ENCODE measurements around the gene MACF1. TPM values are rescaled to one million over a fixed set of nuclear protein-coding genes. Genes with fewer than 3 reads are reported as not detected.

Gene MACF1
- total RNA-seq, 2 experiments from 2014 or later, result 319 to 488 TPM

DNA sequence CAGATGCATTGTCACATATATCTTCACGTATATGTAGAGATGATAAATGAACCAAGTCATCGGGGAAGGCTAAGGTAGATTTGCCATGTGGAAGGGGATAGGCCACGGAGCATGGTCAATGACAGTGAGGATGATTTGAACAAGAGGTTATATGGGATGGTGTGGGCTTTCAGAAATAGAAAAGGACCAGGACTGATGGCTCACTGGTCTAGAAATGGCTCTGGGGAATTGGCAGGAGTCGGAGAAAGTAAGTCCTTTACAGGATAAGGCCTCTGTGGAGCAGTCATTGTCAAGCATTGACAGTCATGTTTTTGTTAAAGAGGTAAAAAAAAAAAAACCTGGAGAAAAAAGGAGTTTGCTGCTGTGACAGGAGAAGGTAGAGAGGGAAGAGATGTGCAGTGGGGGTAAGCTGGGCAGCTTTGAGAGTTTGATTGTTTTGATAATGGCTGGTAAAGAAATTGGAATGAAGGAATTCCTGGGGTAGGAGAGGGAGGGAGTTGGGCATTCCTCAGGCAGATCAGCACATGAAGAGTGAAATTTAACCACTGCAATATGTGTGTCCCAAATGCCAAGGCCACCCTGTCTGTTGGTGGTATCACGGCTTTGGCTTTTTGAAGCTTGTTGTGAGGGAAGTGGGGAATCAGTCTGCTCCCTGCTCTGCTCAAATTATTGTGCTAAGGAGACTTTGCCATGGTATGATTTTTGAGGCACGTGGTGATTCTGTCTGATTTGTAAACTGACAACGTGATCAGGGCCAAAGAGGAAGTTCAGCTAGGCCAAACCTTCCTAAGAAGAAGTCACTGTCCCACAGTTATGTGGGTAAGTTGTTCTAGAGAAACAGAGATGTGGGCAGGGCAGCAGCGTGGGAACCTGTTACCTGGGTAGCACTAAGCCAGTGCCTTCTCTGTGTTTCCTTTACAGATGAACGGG lies 26.0 kb downstream of the MACF1 start:
- peaks cover 39% of the 10 kb centered on the region for H3K36me3 Mint-ChIP-seq
- H3K4me1 Mint-ChIP-seq, result peaks cover 39% of the 10 kb centered on the region
- no peaks in the 10 kb centered on the region for H3K27me3 Mint-ChIP-seq
- H3K4me3 Mint-ChIP-seq, result no peak overlapping the region
- peak; percentile 44 for DNase-seq
- peak; percentile 53 for ATAC-seq
- H3K9me3 Mint-ChIP-seq (ENCODE audit: low read depth), result no peaks in the 10 kb centered on the region
- CTCF ChIA-PET, result interaction anchor here (1.0 to 1.9 kb wide), 4 partner anchors 28 to 47 kb away, joined by 3 to 9 read pairs (median 6); no protein-coding TSS in a partner anchor
- H3K27ac Mint-ChIP-seq, result peak overlapping the region; percentile 60

DNA sequence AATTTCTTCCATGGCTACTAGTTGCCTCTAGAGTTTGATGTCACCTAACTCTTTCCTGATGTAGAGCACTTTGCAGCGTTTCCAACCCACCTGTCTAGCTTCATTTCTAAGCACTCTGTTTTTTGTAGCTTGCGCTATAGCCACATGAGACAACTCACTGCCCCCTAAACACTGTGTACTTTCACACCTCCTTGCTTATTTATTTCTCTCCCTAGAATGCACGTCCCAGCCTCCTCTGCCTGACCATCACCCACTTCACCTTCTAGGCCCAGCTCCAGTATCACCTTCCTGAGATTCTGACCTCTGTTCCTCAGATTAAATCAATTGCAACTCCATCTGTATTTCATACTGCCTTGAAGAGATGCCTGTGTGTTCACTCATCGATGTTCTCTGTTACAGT lies 32.5 kb downstream of the MACF1 start:
- H3K36me3 Mint-ChIP-seq, result peaks cover 44% of the 10 kb centered on the region
- no peaks in the 10 kb centered on the region for H3K9me3 Mint-ChIP-seq (ENCODE audit: low read depth)
- H3K4me1 Mint-ChIP-seq, result peaks cover 29% of the 10 kb centered on the region
- ATAC-seq (no peak), DNase-seq (no peak)
- H3K27ac Mint-ChIP-seq, result no peak overlapping the region
- H3K4me3 Mint-ChIP-seq, result no peak overlapping the region
- CTCF ChIA-PET, result interaction anchor here (1.3 to 3.2 kb wide), 3 partner anchors 22 to 45 kb away, joined by 4 to 21 read pairs (median 6); no protein-coding TSS in a partner anchor
- H3K27me3 Mint-ChIP-seq, result no peaks in the 10 kb centered on the region

DNA sequence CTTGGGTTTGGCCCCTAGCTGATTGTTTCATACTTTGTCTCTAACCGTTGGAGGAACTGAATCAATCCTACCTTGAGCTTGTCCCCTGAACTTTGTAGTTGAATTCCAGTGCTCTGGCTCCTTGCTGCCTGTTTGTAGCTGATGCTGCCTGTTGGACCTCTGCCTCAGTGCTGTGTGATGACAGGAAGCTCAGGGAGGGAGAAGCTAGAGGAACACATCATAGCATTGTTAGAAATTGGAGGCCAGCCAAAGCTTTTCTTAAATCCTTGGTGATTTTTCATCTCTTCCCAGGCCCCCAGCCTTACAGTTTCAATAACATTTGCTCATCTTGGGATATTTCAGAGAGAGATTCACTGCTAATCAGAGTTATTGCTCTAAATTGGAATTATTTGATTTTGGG lies 34.0 kb downstream of the MACF1 start:
- no peak for DNase-seq
- Mint-ChIP-seq H3K4me3 (no peak overlapping the region), H3K27me3 (no peaks in the 10 kb centered on the region), H3K36me3 (peaks cover 36% of the 10 kb centered on the region), H3K27ac (peak overlapping the region; percentile 5), H3K4me1 (peaks cover 29% of the 10 kb centered on the region), H3K9me3 (ENCODE audit: low read depth) (no peaks in the 10 kb centered on the region)
- CTCF ChIA-PET, result interaction anchor here (0.9 to 3.2 kb wide), 4 partner anchors 20 to 46 kb away, joined by 3 to 21 read pairs (median 6); no protein-coding TSS in a partner anchor
- ATAC-seq, result no peak

DNA sequence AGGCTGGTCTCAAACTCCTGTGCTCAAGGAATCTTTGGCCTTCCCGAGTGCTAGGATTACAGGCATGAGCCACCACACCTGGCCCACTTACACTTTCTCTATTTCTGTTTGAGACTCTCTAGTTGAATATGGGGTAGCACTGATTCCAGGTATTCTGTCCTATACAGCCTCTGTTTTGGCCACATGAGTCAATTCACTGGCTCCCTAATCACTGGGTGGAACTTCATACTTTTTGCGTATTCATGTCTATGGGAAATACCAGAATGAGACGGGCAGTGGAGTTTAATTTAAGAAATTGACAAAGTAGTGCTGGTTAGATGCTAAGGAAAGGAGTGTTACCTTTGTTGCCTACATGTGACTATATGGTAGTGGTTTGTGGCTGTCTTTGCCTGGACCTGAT lies 35.5 kb downstream of the MACF1 start:
- no peaks in the 10 kb centered on the region for H3K27me3 Mint-ChIP-seq
- H3K4me3 Mint-ChIP-seq, result no peak overlapping the region
- no peak for ATAC-seq
- peaks cover 29% of the 10 kb centered on the region for H3K4me1 Mint-ChIP-seq
- H3K27ac Mint-ChIP-seq, result no peak overlapping the region
- no peaks in the 10 kb centered on the region for H3K9me3 Mint-ChIP-seq (ENCODE audit: low read depth)
- no peak for DNase-seq
- CTCF ChIA-PET, result interaction anchor here (1.0 kb wide), 1 partner anchor 48 kb away, joined by 3 read pairs; no protein-coding TSS in a partner anchor
- H3K36me3 Mint-ChIP-seq, result peaks cover 37% of the 10 kb centered on the region

DNA sequence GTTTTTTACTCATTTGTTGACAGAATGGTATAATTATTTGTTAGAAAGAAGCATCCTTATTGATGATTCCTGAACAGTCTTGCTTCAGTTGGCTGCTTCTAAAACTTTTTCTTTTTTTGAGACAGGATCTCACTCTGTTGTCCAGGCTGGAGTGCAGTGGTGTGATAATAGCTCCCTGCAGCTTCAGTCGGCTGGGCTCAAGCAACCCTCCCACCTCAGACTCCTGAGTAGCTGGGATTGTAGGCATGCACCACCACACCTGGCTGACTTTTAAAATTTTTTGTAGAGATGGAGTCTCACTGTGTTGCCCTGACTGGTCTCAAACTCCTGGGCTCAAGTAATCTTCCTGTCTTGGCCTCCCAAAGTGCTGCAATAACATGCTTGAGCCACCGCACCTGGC lies 38.8 kb downstream of the MACF1 start:
- Mint-ChIP-seq H3K4me1 (peaks cover 21% of the 10 kb centered on the region), H3K9me3 (ENCODE audit: low read depth) (no peaks in the 10 kb centered on the region), H3K4me3 (no peak overlapping the region), H3K27me3 (no peaks in the 10 kb centered on the region), H3K27ac (no peak overlapping the region), H3K36me3 (peaks cover 36% of the 10 kb centered on the region)
- CTCF ChIA-PET, result no interaction called here
- no peak for ATAC-seq
- DNase-seq, result no peak

DNA sequence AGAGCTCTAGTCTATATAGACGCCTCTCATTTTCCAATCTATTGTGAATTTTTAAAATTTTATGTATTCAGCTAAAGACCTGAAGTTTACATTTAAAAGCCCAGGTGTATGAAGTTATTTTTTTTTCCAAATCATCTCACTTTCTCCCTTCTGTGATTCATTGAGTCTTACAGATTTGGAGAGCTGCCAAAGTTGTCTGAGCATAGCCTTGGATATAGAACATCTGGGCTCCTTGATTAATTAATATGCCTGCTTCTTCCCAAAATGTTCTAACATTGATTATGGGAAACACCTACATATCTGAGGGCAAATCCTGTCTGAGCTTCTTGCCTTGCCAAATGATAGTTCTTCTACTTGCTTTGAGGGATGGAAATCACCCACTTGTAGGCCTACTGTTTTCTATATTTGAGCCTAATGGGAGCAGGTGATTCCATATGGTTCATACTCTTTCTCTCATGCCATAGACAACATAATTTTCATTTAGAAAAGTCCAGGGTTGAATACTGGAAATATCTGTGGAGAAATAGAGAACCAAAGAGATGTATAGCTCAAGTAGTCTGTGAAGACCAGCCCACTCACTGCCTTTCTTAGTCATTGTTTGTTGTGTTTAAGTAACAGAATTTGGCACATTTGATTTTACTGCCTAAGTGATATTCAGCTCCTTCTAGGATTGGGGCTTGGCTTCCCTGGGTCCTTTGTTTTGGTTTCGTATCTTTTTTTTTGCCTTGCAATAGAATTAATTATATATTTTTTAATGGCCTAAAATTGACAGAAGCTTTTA lies 46.2 kb downstream of the MACF1 start:
- H3K36me3 Mint-ChIP-seq, result peaks cover 27% of the 10 kb centered on the region
- H3K27ac Mint-ChIP-seq, result peak overlapping the region; percentile 45
- H3K4me3 Mint-ChIP-seq, result no peak overlapping the region
- no peaks in the 10 kb centered on the region for H3K27me3 Mint-ChIP-seq
- H3K4me1 Mint-ChIP-seq, result peaks cover 9% of the 10 kb centered on the region
- CTCF ChIA-PET, result interaction anchor here (1.9 kb wide), 1 partner anchor 59 kb away, joined by 12 read pairs; no protein-coding TSS in a partner anchor
- no peaks in the 10 kb centered on the region for H3K9me3 Mint-ChIP-seq (ENCODE audit: low read depth)
- DNase-seq, result no peak
- ATAC-seq, result no peak

DNA sequence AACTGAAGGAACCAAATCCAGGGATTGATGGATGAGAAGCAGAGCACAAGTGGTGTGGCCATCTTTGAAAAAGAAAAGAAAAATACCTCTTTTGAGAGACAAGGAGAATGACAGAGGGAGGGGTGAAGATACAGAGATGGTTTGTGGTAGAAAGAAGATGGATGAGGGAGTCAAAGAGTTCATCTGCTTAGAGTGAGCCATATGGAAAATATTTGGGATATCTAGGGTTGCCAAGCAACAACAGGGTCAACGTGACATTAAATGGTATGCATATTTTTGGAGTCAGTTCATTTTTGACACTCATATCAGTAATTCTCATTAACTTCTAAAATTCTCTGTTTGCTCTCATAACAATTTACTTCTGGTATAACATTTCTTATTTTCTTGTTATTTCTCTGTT lies 50.7 kb downstream of the MACF1 start:
- no peak for DNase-seq
- CTCF ChIA-PET, result interaction anchor here (1.0 to 8.5 kb wide), 4 partner anchors 65 to 163 kb away, joined by 3 to 245 read pairs (median 11); no protein-coding TSS in a partner anchor
- no peak for ATAC-seq
- peaks cover 13% of the 10 kb centered on the region for H3K4me1 Mint-ChIP-seq
- H3K9me3 Mint-ChIP-seq (ENCODE audit: low read depth), result no peaks in the 10 kb centered on the region
- no peak overlapping the region for H3K27ac Mint-ChIP-seq
- H3K4me3 Mint-ChIP-seq, result no peak overlapping the region
- no peaks in the 10 kb centered on the region for H3K27me3 Mint-ChIP-seq
- H3K36me3 Mint-ChIP-seq, result peaks cover 21% of the 10 kb centered on the region

DNA sequence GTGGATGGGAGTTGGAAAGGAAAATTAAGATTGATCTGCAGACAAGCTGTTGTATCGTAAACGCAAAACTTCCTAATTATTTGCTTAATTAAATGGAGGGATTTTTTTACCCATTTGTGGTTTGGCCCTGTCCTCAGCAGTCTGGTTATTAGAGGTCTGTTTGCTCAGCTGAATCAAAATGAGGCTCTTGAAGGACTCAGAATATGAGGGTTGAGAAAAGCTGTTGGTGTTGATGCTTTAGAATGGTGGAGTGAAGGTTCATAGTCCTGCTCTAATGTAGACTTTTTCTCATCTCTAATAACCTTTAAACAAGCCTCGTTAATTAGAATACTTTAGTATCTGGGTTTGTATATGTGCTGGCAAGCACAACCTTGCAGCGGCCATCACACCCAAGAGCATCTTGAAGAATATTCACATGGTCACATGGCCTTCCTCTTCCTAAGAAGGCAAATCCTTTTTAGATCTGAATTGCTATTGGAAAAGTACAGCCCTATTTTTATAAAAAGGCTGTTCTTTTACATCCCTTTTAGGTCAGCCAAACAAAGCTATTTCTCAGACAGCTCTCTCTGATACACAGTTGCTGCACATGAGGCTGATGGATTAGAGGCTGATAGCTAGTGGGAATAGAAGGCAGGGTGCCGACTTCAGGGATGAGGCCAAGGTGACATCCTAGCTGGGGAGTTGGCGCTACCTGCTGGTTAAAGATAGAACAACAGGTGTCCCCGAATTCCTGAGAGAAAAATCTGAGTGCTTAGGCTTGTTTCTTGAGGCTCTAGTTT lies 53.8 kb downstream of the MACF1 start:
- ATAC-seq (peak; percentile 45), DNase-seq (peak; percentile 70)
- Mint-ChIP-seq H3K4me3 (no peak overlapping the region), H3K27me3 (no peaks in the 10 kb centered on the region), H3K9me3 (ENCODE audit: low read depth) (no peaks in the 10 kb centered on the region), H3K36me3 (peaks cover 28% of the 10 kb centered on the region), H3K27ac (peak overlapping the region; percentile 20), H3K4me1 (peaks cover 36% of the 10 kb centered on the region)
- CTCF ChIA-PET, result interaction anchor here (0.6 to 8.5 kb wide), 23 partner anchors 10 to 316 kb away, joined by 3 to 245 read pairs (median 5); partner anchors contain the start of gene MACF1

DNA sequence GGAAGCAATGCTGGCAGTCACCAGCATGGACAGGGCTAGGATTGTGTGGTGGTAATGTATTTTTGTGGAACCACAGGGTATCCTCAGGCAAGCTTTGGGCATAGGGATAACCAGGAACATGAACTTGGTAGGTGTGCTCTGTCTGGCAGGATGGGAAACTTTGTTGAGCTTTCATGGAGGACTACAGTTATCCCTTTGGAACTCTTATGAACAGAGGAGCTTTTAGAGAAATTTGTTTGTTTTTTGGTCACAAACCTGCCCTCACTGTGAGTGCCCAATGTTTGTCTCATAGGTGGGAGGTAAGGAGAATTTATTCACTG lies 54.4 kb downstream of the MACF1 start:
- ATAC-seq, result no peak
- Mint-ChIP-seq H3K4me1 (peaks cover 38% of the 10 kb centered on the region), H3K9me3 (ENCODE audit: low read depth) (no peaks in the 10 kb centered on the region), H3K27me3 (no peaks in the 10 kb centered on the region), H3K4me3 (no peak overlapping the region), H3K27ac (peak overlapping the region; percentile 20), H3K36me3 (peaks cover 28% of the 10 kb centered on the region)
- CTCF ChIA-PET, result interaction anchor here (0.6 to 8.5 kb wide), 21 partner anchors 9 to 315 kb away, joined by 3 to 245 read pairs (median 5); partner anchors contain the start of gene MACF1
- DNase-seq, result no peak

DNA sequence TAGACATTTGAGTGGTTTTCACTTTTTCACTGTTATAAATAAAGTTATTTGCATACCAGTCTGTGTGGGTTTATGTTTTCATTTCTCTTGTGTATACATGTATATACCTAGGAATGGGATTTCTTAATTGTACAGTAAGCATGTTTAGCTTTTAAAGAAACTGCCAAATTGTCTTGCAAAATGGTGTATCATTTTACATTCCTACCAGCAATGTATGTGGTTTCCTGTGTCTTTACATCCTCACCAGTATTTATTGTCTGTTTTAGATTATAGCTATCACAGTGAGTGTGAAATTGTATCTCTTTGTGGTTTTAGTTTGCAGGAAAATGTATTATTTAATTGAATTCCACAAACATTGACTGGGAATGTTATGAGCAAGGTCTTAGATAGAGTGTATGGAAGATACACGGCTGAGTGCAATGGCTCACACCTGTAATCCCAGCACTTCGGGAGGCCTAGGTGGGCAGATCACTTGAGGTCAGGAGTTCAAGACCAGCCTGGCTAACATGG lies 57.3 kb downstream of the MACF1 start:
- Mint-ChIP-seq H3K27me3 (no peaks in the 10 kb centered on the region), H3K4me3 (no peak overlapping the region), H3K27ac (peak overlapping the region; percentile 65), H3K4me1 (peaks cover 55% of the 10 kb centered on the region), H3K9me3 (ENCODE audit: low read depth) (no peaks in the 10 kb centered on the region), H3K36me3 (peaks cover 32% of the 10 kb centered on the region)
- ATAC-seq (no peak), DNase-seq (no peak)
- CTCF ChIA-PET, result interaction anchor here (0.8 to 8.5 kb wide), 7 partner anchors 17 to 163 kb away, joined by 3 to 245 read pairs (median 3); no protein-coding TSS in a partner anchor

DNA sequence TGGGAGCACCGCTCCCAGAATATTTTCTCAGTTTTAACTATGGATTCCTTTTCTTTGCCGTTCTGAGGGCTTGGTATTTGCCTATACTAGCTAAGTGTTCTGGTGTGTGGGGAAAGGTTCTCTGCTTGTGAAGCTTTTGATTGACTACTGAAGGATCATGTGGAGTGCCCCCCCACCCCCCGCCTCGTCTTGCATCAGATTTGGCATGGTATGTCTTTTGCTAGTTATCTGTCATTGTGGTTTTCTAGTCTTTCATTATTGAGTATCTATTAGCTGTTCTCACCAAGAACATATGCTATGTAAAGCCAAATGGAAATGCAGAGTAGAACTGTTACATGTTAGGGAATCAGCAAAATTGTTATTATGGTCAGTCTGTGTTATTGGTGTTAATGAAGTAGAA lies 58.3 kb downstream of the MACF1 start:
- no peak for DNase-seq
- Mint-ChIP-seq H3K27ac (peak overlapping the region; percentile 64), H3K4me1 (peaks cover 57% of the 10 kb centered on the region), H3K9me3 (ENCODE audit: low read depth) (no peaks in the 10 kb centered on the region), H3K4me3 (no peak overlapping the region), H3K27me3 (no peaks in the 10 kb centered on the region), H3K36me3 (peaks cover 29% of the 10 kb centered on the region)
- CTCF ChIA-PET, result interaction anchor here (1.4 to 8.5 kb wide), 4 partner anchors 16 to 155 kb away, joined by 3 to 245 read pairs (median 4); no protein-coding TSS in a partner anchor
- peak; percentile 59 for ATAC-seq

DNA sequence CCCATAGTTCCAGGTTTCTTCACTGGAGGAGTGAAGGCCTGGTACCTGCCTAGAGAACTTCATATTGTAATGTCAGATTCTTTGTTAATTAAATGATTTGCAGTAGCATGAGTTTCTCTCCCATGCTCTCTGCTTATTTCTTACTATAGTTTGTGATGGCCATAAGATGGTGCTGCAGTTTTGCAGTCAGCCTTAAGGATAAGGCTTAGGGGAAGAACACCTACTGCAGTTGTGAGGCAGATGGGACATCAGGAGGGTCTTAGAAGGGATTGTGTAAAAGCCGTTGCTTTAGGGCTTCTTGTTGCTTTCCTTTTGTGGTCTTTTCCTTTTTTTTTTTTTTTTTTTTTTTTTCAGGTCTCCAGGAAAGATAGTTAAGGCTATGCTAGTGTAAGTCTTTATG lies 61.8 kb downstream of the MACF1 start:
- DNase-seq (no peak), ATAC-seq (no peak)
- peaks cover 32% of the 10 kb centered on the region for H3K36me3 Mint-ChIP-seq
- peak overlapping the region; percentile 56 for H3K27ac Mint-ChIP-seq
- no peaks in the 10 kb centered on the region for H3K9me3 Mint-ChIP-seq (ENCODE audit: low read depth)
- CTCF ChIA-PET, result interaction anchor here (1.0 to 4.0 kb wide), 7 partner anchors 8 to 160 kb away, joined by 3 to 16 read pairs (median 4); partner anchors contain the start of gene MACF1
- peaks cover 74% of the 10 kb centered on the region for H3K4me1 Mint-ChIP-seq
- no peak overlapping the region for H3K4me3 Mint-ChIP-seq
- no peaks in the 10 kb centered on the region for H3K27me3 Mint-ChIP-seq
